Measurements from ENCODE around the gene UBE2H.
"Not testable (repeated sequence)": the region's sequence is repeated elsewhere in the genome, so short reads cannot be mapped to it uniquely, and the experiment has no call there.

UBE2H gene

GRCh38 chr7:129907122-129907736, 45.5 kb downstream of the UBE2H start:
- DNase-seq: no peak

DNA sequence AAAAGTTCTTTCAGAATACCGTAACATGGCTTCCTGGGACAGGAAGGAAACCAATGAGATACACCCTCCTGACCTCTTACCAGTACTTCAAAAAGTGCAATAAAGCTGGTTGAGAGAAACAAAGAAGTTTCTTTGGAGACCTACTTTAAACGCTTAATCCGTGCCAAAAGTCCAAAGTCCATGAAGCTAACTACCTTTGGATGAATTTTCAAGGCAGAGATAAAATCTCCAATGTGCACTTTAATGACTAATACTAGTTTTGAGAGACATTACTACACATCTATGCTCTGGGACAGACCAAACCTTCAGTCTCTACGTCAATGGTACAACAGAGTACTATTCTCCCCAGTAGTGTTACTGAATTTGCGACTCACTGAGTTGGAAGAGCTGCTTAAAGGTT, 46.1 kb downstream of the UBE2H start:
- DNase-seq: no peak

- no peak for DNase-seq
Observed at GRCh38 chr7:129903935-129904334, 48.8 kb downstream of the UBE2H start.

DNA sequence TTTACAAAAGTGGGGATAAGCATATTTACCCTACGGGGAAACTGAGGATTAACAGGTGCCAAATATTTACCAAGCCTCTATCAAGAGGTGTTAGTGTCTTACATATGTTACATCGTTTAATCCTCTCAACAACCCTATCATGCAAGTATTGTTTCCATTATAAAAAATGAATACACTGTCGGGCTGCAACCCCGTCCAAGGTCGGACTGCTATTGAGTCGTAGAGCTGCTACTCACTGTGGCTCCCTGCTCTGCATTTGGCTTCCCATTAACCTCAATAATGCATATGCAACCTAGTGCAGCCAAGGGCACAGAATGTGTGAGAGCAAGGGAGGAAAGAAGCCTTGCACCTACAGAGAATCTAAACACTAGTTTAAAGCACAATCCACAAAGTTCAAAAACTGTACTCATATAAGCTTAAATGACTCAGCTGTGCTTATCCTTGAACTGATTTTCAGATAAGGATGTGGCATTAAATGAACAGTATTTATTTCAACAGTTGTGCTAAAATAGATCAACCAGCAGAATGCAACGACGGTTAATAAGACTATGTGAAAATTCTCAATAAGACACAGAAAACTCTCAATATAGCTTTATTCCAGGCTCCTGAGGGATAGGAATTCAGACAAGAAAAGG, 49.9 kb downstream of the UBE2H start:
- DNase-seq: no peak

- no peak for DNase-seq
Observed at GRCh38 chr7:129898502-129899160, 54.1 kb downstream of the UBE2H start.

GRCh38 chr7:129898007-129898406, 54.8 kb downstream of the UBE2H start:
- no peak for DNase-seq

GRCh38 chr7:129896568-129897382, 56.0 kb downstream of the UBE2H start:
- no peak for DNase-seq

- DNase-seq: not testable (repeated sequence)
Observed at GRCh38 chr7:129894184-129894583, 58.6 kb downstream of the UBE2H start.

GRCh38 chr7:129890090-129890489, 62.7 kb downstream of the UBE2H start:
- DNase-seq: no peak

- DNase-seq: no peak
Observed at GRCh38 chr7:129889133-129889844, 63.5 kb downstream of the UBE2H start.

- DNase-seq: no peak
Observed at GRCh38 chr7:129887865-129888264, 64.9 kb downstream of the UBE2H start.

DNA sequence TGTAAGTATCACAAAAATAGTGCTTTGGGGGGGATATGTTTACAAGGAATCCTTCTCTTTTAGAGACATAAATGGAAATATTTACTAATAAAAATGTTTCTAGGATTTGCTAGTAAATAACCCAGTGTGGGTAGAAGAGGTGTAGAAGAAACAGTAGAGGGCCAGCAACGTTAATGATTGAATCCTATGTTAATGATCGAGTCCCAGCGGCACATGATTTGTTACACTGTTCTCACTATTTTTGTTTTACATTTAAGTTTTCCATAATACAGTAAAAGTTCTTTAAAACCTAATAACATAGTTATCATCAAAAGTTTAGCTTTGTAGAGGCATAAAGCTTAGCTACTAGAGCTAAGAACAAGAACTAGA, 66.0 kb downstream of the UBE2H start:
- no peak for DNase-seq

- no peak for DNase-seq
Observed at GRCh38 chr7:129886167-129886817, 66.5 kb downstream of the UBE2H start.

DNA sequence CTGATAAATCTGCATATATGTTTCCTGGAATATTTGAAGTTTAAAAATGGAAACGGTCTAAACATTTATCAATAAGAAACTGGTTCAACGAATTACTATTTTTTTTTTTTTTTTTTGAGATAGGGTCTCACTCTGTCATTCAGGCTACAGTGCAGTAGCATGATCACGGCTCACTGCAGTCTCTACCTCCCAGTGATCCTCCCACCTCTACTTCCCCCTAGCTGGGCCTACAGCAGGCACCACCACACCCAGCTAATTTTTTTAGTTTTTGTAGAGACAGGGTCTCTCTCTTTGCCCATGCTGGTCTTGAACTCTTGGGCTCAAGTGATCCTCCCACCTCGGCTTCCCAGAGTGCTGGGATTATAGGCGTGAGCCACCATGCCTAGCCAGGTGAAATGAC, 68.3 kb downstream of the UBE2H start:
- DNase-seq: no peak

- no peak for DNase-seq
Observed at GRCh38 chr7:129883151-129883550, 69.6 kb downstream of the UBE2H start.

- DNase-seq: no peak
Observed at GRCh38 chr7:129882531-129882930, 70.2 kb downstream of the UBE2H start.

DNA sequence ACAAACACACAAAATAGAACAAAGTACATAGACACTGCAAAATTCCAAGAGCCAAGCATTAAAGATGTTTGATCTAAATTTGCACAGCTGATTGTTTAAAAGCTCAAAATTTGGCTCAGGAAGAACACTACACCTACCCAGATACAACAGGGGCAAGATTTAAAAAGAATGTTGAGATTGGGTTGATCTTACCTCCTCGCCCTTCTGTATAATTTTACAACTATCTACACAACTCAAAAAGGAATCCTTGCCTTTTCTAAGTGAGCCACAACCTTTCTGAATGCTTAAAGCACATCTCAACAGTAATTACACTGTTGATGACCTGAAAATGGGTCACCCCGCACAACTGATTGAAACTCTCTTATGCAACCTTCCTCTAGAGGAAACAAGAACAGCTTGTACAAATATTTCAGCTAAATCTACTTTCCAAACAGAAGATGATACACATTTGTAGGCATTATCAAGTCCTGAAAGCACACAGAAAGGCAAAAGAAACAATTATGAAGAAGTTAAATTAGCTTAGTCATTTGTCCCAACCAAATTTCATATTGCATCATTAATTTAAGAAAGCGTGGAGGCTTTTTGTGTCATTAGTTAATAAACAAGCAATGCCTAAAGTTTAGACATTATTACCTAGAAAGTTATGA, 75.5 kb downstream of the UBE2H start:
- DNase-seq: no peak

DNA sequence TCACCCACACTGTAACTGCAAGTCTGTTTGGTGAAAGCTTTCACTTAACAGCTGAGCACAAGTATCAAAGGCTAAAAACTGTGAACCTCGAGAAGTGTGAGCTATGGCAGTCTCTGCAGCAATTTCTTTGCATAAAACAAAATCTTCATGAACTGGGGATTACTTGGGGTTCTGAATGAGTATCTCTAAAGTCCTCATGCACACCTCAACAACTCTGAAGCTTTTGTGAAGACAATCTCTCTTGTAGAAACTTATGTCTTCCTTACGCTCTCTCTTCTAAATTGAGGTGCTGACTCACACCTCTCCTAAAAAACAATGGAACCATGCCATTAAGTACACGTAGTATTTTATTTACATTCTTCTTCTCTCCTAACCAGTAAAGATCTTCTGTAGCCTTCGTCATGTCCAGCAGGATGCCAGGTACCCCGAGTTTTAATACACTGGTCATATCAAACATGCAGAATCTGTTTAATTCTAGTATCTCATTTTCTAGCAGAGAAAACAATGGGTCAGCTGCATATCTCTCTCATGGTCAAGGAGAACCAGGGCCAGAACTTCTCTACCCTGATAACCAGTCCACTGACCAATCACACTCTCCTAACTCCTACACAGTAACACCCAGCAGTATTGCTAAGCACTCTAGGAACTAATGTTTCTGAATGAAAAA, 76.9 kb downstream of the UBE2H start:
- no peak for DNase-seq

GRCh38 chr7:129875160-129875559, 77.6 kb downstream of the UBE2H start:
- no peak for DNase-seq

DNA sequence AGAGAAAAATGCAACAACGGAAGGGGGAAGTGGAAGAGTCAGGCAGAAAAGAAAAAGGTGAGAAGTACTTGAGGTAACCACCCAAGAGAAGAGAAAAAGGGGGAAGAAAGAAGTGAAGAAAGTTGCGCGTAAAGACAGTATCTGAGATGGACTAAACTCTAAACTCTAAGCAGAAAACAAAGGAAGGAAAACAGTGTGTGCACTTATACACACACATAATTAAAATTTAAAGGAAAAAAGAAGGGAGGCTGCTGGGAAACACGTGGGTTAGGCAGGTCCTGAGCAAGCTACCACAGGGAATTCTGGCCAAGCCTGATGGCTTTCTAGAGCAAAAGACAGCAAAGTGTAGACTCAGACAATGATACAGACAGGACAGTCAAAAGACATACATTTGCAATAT, 78.0 kb downstream of the UBE2H start:
- DNase-seq: no peak

DNA sequence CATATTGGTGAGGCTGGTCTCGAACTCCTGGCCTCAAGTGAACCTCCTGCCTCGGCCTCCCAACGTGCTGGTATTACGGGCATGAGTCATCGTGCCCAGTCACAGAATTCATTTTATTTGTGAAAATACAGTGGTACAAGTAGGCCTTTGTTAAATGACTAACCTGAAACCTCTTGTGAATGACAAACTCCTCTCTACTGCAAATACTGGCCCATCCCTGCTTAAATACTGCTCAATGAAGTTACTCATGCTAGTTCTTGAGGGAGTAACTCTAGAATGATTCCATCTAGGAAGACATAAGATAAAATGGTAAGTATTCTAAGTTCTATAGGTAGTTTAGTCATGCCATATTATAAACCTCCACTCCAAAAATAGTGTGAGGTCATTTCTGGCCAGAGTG, 80.7 kb downstream of the UBE2H start:
- no peak for DNase-seq

All from SHP77 treated with DMSO at 0.1 percent for 48 hours (cell line).